SW480 (cell line): Measurements from ENCODE around the gene RRP1.

Source experiments
- DNase-seq: peaks from one replicate; pipeline ENCODE4 v3.0.0-alpha.2; 2016; ENCODE audit warnings: low spot score

The RRP1 gene

GRCh38 chr21:43777953-43778352, 11.4 kb upstream of the RRP1 start:
- DNase-seq, result no peak

DNA sequence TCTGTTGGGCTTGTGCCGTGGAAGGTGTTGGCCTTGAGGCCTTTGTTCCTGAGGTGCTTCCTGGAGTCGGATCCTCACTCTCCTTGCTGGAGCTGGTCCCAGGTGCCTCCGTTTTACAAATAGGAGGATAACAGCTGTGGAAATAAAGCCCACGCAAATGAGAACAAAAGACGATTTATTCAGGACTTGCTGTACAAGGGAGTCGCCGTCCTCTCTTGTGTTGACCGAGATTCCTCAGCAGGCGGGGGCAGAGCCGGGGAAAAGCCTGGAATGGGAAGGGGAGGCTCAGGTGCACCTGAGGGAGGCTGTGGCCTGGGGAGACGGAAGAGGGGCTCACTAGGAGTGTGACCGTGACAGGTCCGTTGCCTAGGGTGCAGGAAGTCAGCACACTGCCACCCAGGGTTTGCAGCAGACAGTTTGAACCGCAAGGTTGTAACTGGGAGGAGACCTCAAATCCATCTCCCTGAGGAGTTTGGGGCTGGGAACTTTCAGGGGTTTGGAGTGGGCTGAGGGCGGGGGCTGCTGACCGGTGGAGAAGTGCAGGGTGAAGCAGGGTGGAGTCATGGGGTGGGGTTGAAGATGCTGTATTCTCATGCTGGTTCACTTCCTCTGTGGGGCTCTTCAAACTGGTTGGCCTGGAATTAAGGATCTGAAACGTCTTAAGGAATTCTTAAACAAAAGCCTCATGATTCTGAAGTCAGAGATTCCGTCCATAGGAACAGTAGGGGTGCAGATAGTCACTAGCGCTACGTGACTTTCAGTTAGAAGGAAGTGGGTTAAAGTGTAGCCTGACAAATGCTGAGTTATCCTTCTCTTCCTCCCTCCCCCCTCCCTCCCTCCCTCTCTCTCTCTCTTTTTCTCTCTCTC, 10.7 kb upstream of the RRP1 start:
- peak; percentile 52 for DNase-seq

DNA sequence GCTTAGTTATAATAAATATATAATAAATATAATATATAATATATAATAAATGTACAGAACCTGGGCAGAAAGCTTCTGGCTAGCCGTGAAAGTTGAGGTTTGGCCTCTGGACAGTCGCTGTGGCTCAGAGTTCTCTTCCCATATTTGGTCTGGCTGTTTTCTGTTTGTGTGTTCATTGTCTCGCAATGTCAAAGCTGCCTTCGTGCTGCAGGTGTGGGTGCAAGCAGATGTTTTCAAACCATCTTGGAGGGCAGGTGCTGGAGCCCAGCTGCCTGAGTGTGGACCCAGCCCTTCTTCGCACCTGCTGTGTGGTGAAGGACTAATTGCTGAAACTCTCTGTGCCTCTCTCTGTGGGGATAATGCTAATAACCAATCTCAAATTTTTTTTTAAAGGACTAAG, 9.7 kb upstream of the RRP1 start:
- DNase-seq, result no peak

- no peak for DNase-seq
Measured at GRCh38 chr21:43781846-43782245, 7.5 kb upstream of the RRP1 start.

DNA sequence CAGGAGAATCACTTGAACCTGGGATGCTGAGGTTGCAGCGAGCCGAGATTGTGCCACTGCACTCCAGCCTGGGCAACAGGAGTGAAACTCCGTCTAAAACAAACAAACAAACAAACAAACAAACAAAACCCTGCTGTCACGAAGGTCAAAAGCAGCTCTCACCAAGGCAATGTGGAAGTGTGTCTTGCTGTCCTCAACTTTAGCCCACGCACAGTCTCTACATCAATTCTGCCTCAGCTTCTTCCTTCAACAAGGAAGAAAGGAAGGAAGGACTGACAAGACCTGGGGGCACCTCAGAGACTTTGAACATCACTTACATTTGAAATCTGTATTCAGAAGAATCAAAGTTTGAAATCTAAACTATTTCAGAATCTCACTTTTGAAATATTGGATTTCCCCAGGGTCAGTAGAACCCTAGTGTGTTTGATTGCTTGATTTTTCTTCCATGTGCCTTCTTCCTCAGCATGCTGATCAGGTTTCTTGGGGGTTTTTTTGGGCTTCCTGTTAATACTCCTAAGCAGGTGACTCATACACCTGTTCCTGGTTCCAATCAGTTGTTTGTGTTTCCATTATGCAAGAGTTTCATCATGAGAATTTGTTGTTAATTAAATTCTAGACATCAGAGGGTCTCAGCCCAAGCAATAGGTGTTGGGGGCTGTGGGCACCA, 6.8 kb upstream of the RRP1 start:
- DNase-seq, result no peak

GRCh38 chr21:43783098-43783700, 6.2 kb upstream of the RRP1 start:
- no peak for DNase-seq

- no peak for DNase-seq
Measured at GRCh38 chr21:43785134-43785533, 4.2 kb upstream of the RRP1 start.

DNA sequence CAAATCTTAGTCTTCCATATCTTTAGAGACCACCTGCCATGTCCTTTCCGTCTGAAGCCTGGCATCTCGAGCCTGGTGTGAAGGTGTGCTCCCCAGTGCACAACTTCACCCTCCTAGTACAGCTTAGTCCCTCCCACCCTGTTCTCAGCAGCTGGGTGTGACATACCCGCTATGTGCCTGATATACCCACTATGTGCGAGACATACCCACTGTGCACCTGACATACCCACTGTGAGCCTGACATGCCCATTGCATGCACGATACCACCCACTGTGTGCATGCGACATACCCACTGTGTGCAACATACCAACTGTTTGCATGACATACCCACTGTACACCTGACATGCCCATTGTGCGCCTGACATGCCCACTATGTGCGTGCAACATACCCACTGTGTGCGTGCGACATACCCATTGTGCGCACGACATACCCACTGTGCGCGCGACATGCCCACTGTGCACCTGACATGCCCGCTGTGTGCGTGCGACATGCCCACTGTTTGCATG, 3.0 kb upstream of the RRP1 start:
- DNase-seq, result peak; percentile 50

GRCh38 chr21:43786807-43787440, 2.5 kb upstream of the RRP1 start:
- DNase-seq, result no peak

GRCh38 chr21:43790010-43790524, 690 bp downstream of the RRP1 start:
- no peak for DNase-seq

GRCh38 chr21:43792406-43792805, 3.0 kb downstream of the RRP1 start:
- DNase-seq, result no peak

DNA sequence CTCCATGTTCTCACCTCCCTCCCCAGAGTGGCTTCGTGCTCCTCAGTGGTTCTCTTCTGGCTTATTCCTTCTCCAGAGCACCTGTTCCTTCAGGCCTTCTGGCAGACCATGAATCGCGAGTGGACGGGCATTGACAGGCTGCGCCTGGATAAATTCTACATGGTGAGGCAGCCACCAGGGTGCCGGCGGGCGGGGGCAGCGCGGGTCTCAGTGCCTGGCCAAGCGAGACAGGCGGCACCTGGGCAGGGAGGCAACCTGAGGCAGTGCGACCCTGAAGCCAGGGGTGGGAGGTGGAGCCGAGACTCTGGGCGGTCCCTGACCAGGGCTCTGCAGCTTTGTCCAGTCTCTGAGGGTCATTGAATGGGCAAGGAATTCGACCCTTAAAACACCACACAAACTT, 3.9 kb downstream of the RRP1 start:
- no peak for DNase-seq

- no peak for DNase-seq
Measured at GRCh38 chr21:43794311-43794710, 4.9 kb downstream of the RRP1 start.

- DNase-seq, result no peak
Measured at GRCh38 chr21:43794857-43795256, 5.5 kb downstream of the RRP1 start.

DNA sequence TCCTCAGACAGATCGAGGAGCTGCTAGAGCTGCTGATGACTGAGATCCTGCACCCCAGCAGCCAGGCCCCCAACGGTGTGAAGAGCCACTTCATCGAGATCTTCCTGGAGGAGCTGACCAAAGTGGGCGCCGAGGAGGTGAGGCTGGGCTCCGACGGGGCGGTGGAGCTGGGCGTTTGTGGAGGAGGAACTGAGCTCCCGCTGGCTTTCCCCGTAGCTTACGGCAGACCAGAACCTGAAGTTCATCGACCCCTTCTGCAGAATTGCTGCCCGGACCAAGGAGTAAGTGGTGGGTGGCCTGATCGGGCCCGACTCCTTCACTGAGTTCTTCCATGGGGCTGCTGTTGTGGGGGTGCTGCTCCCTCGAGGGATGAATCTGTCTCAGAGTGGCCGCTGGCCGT, 8.0 kb downstream of the RRP1 start:
- DNase-seq, result no peak

DNA sequence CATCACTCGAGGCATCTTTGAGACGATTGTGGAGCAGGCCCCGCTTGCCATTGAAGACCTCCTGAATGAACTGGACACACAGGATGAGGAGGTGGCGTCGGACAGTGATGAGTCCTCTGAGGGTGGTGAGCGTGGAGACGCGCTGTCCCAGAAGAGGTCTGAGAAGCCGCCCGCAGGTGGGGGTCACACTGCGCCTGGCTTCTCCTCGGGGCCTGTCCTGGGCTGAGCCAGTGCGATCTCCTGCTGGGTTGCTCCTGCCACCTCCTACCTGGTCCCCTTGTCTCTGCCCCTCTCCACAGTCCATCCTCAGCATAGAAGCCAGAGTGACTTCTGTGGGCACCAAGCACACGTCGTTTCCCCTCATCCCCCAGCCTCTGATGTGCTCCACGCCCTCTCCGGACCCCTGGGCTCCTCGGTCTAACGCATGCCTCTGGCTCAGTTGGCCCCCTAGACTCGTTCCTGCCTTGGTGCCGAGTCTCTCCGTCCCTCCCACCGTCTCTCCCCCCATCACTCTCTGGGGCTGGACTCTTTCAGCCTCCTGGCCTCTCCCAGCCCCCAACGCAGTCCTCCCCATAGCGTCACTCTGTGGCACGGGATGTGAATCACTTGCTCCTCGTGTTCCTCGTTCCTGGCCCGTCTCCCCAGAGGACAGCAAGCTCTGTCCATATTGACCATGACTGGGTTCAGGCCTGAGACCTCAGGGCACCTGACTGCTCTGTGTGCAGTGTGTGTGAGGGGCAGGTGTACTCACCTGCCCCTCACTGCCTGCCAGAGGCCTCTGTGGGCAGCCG, 8.7 kb downstream of the RRP1 start:
- DNase-seq, result no peak

DNA sequence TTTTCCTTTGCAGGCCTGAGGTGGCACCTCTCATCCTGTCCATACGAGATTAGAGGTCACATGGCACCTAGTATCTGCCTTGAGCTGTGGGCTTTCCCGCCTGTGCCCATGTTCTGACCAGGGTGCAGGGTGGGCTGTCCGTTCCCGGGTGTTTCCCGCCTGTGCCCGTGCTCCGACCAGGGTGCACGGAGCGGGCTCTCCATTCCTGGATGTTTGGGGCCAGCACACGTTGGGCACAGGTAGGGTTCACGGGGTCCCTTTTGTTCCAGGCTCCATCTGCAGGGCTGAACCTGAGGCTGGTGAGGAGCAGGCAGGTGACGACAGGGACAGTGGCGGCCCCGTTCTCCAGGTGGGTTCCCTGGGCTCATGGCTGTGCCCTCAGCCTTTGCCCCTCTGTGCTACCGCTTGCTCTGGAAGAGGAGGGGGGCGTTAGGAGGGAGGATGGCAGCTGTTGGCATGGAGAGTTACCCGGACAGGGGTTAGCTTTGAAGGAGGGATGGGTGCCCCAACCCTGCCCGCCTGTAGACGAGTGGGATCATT, 10.0 kb downstream of the RRP1 start:
- DNase-seq, result no peak

GRCh38 chr21:43800124-43800523, 10.7 kb downstream of the RRP1 start:
- no peak for DNase-seq

- no peak for DNase-seq
Measured at GRCh38 chr21:43800566-43800965, 11.2 kb downstream of the RRP1 start.

- DNase-seq, result no peak
Measured at GRCh38 chr21:43801006-43801783, 11.8 kb downstream of the RRP1 start.
